ENCODE measurements around the gene DPY19L2.
"Not testable (repeated sequence)": the region's sequence is repeated elsewhere in the genome, so short reads cannot be mapped to it uniquely, and the experiment has no call there.

The DPY19L2 gene

GRCh38 chr12:63685789-63686188 is 17.5 kb upstream of the DPY19L2 start:
- CTCF ChIA-PET; DNase-seq (ENCODE audit: low read depth, low spot score); POLR2A ChIA-PET; H3K4me3 ChIP-seq (ENCODE audit: low read depth, low read length): not testable (repeated sequence)

DNA sequence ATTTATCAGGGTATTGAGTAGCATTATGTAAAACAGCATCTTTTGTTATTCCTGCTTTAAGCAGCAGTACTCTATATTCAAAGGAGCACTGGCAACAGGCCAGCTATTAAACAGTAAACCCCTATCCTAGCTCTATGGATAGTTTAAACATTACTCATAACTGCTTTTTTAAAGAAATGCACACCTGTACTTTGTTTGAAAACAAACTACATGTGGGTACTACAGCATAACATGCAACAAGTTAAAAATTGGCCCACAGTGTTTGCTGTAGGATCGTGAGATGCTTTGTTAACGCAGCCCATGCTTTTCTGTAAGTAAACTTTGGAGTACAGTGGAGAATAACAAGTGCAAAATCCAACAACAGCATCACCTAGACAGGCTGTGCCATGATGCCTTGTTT is 14.3 kb upstream of the DPY19L2 start:
- CTCF ChIA-PET; H3K4me3 ChIP-seq (ENCODE audit: low read depth, low read length); DNase-seq (ENCODE audit: low read depth, low spot score); POLR2A ChIA-PET: not testable (repeated sequence)

GRCh38 chr12:63680758-63681157 is 12.5 kb upstream of the DPY19L2 start:
- DNase-seq (ENCODE audit: low read depth, low spot score); POLR2A ChIA-PET: not testable (repeated sequence)

GRCh38 chr12:63672550-63672949 is 4.3 kb upstream of the DPY19L2 start:
- POLR2A ChIA-PET; H3K4me3 ChIP-seq (ENCODE audit: low read depth, low read length); DNase-seq (ENCODE audit: low read depth, low spot score): not testable (repeated sequence)
- CTCF ChIA-PET: interaction anchor here (0.9 to 1.9 kb wide), 2 partner anchors 93 to 130 kb away, joined by 3 to 16 read pairs; no protein-coding TSS in a partner anchor

More at GRCh38 chr12:63680758-63681157, 12.5 kb upstream of the DPY19L2 start:
- CTCF ChIA-PET; H3K4me3 ChIP-seq (ENCODE audit: low read depth, low read length): not testable (repeated sequence)

GRCh38 chr12:63669936-63670335 is 1.6 kb upstream of the DPY19L2 start:
- POLR2A ChIA-PET; DNase-seq (ENCODE audit: low read depth, low spot score); H3K4me3 ChIP-seq (ENCODE audit: low read depth, low read length): not testable (repeated sequence)
- CTCF ChIA-PET: interaction anchor here (1.0 kb wide), 1 partner anchor 132 kb away, joined by 3 read pairs; no protein-coding TSS in a partner anchor

GRCh38 chr12:63669427-63669826 is 1.1 kb upstream of the DPY19L2 start:
- POLR2A ChIA-PET; DNase-seq (ENCODE audit: low read depth, low spot score); H3K4me3 ChIP-seq (ENCODE audit: low read depth, low read length): not testable (repeated sequence)
- CTCF ChIA-PET: interaction anchor here (1.0 to 2.3 kb wide), 2 partner anchors 133 kb away, joined by 3 to 15 read pairs; no protein-coding TSS in a partner anchor

- DNase-seq (ENCODE audit: low read depth, low spot score); POLR2A ChIA-PET: not testable (repeated sequence)
- H3K4me3 ChIP-seq (ENCODE audit: low read depth, low read length): peak overlapping the region; percentile 72
- CTCF ChIA-PET: interaction anchor here (1.4 to 2.3 kb wide), 3 partner anchors 97 to 153 kb away, joined by 3 to 15 read pairs (median 6); no protein-coding TSS in a partner anchor
Measured at GRCh38 chr12:63668800-63669365, 590 bp upstream of the DPY19L2 start.

- DNase-seq (ENCODE audit: low read depth, low spot score); POLR2A ChIA-PET; CTCF ChIA-PET; H3K4me3 ChIP-seq (ENCODE audit: low read depth, low read length): not testable (repeated sequence)
Measured at GRCh38 chr12:63663005-63663404, 5.3 kb downstream of the DPY19L2 start.

GRCh38 chr12:63658501-63658900 is 9.8 kb downstream of the DPY19L2 start:
- DNase-seq (ENCODE audit: low read depth, low spot score); POLR2A ChIA-PET; CTCF ChIA-PET; H3K4me3 ChIP-seq (ENCODE audit: low read depth, low read length): not testable (repeated sequence)

DNA sequence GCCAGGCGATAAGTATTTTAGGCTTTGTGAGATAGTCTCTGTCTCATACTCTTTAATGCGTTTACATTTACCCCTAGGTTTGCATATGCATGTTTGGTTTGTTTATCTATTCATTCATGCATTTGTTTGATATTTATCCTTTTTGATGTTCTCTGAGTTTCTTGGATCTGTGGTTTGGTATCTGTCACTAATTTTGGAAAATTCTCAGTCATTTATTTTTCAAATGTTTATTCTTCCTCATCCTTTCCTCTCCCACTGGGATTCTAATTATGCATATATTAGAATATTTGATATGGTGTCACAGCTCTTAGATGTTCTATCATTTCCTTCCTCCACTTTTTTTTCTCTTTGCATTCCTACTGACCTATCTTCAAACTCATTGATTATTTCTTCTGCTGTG is 11.9 kb downstream of the DPY19L2 start:
- POLR2A ChIA-PET; DNase-seq (ENCODE audit: low read depth, low spot score); CTCF ChIA-PET; H3K4me3 ChIP-seq (ENCODE audit: low read depth, low read length): not testable (repeated sequence)

- CTCF ChIA-PET; H3K4me3 ChIP-seq (ENCODE audit: low read depth, low read length); DNase-seq (ENCODE audit: low read depth, low spot score); POLR2A ChIA-PET: not testable (repeated sequence)
Measured at GRCh38 chr12:63655543-63656257, 12.6 kb downstream of the DPY19L2 start.

DNA sequence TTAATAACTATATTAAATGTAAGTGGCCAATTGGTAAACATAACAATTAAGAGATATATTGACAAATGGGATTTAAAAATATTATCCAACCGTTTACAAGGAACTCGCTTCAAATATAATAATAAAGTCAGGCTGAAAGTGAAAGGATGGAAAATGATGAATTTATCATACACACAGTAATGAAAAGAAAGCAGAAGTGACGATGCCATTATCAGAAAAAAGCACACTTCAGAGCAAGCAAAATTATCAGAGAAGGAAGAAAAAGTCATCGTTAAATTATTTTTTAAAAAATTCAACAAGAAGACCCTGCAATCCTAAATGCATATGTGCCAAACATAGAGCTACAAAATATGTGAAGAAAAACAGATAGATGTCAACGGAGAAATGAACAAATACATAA is 13.8 kb downstream of the DPY19L2 start:
- CTCF ChIA-PET, POLR2A ChIA-PET: not testable (repeated sequence)

DNA sequence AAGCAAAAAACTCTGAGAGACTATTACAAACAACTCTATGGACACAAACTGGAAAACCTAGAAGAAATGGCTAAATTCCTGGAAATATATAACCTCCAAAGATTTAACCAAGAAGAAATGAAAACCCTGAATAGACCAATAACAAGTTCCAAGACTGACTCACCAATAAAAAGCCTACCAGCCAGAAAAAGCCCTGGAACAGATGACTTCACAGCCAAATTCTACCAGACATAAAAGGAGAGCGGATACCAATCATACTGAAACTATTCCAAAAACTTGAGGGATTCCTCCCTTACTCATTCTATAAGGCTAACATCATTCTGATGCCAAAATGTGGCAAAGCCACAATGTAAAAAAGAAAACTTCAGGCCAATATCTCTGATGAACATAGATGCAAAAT is 18.8 kb downstream of the DPY19L2 start:
- POLR2A ChIA-PET; CTCF ChIA-PET; H3K4me3 ChIP-seq (ENCODE audit: low read depth, low read length): not testable (repeated sequence)
- DNase-seq (ENCODE audit: low read depth, low spot score): peak; percentile 59

More for the DNA sequence above, 13.8 kb downstream of the DPY19L2 start:
- H3K4me3 ChIP-seq (ENCODE audit: low read depth, low read length); DNase-seq (ENCODE audit: low read depth, low spot score): not testable (repeated sequence)

DNA sequence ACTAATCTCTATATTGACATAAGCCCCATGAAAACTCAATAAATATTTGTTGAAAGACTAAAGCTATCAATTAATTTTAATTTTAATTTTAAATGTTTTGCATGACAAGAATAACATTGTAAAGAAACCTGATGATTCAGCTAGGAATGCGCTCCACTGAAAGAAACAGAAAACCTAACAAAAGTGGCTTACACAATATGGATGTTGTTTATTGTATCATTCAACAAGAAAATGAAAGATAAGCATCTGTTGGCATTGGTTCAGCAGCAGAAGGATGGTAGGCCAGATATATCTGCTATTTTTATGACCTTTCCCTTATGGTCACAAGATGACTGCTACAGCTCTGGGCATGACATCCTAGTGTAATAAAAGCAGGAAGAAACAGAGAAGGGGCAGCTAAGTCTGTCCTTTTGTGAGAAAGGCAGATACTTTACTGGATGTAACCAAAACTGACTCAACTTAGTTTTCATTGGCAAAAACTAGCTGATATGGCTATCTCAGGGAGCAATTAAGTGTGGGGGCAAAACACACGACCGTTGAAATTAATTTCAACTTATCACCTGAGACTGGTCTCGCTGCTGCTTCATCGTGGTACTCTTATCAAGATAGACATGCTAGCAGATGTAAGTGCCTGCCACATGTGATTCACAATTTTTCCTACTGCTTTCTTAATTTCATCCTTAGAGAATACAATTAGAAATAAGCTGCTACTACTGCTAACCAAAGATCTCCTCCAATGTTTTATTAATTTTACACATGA is 24.7 kb downstream of the DPY19L2 start:
- CTCF ChIA-PET; POLR2A ChIA-PET; DNase-seq (ENCODE audit: low read depth, low spot score); H3K4me3 ChIP-seq (ENCODE audit: low read depth, low read length): not testable (repeated sequence)

DNA sequence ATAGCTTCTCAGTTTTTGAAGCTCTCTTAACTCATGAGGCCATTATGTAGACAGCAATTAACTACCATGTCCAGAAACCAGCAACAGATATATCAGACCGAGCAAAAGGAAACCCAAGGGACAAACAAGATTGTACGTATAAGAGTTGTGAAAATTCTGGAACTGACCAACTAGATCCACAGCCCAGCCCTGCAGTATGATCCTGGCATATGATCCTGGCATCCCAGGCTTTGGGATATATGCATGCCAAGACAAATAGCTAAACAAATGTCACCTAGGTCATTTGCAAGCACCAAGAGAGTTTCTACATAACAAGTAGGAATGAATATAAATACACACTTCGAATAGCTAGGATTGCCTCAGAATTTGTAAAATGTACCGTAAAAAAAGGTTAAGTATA is 44.0 kb downstream of the DPY19L2 start:
- POLR2A ChIA-PET; DNase-seq (ENCODE audit: low read depth, low spot score); CTCF ChIA-PET; H3K4me3 ChIP-seq (ENCODE audit: low read depth, low read length): not testable (repeated sequence)

- CTCF ChIA-PET; H3K4me3 ChIP-seq (ENCODE audit: low read depth, low read length); DNase-seq (ENCODE audit: low read depth, low spot score); POLR2A ChIA-PET: not testable (repeated sequence)
Measured at GRCh38 chr12:63615544-63615943, 52.7 kb downstream of the DPY19L2 start.

DNA sequence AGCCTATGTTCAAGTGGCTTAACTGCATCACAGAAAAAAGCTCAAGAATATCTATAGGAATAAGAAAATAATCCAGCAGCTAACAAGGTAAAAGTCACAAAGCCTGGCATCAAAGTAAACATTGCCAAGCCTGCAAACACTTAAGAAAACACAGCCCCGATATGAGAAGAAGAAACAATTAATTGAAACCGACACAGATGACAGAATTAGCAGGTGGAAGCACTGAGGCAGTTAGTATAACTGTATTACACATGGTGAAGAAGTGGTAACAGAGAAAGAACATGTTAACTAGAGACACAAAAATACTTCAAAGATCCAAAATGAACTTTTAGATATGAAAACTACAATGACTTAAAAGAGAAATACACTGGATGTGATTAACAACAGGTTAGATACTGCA is 57.0 kb downstream of the DPY19L2 start:
- CTCF ChIA-PET; DNase-seq (ENCODE audit: low read depth, low spot score); POLR2A ChIA-PET; H3K4me3 ChIP-seq (ENCODE audit: low read depth, low read length): not testable (repeated sequence)

Data from AG04449 (cell line).